NCI-H2171 treated with DMSO at 0.1 percent for 48 hours (cell line): ENCODE data around the gene DNAJC24.
A peak's percentile ranks its signal among the peaks of the same experiment; 100 is the strongest.
"Not testable (repeated sequence)": the region's sequence is repeated elsewhere in the genome, so short reads cannot be mapped to it uniquely, and the experiment has no call there.

Experiments
- DNase-seq: peaks from one replicate; lab custom pipeline; 2025; lab: John Stamatoyannopoulos, UW

Gene DNAJC24, protein sequence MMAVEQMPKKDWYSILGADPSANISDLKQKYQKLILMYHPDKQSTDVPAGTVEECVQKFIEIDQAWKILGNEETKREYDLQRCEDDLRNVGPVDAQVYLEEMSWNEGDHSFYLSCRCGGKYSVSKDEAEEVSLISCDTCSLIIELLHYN

GRCh38 chr11:31369348-31370329, at the start of gene DNAJC24, which contains the start of gene DCDC1:
Gene DNAJC24, plus strand, starts transcription at chr11:31369860. Its CDS starts 889 bp downstream, at chr11:31370749.
Gene DCDC1, minus strand, starts transcription at chr11:31369739. Its CDS starts 41,459 bp downstream, at chr11:31328280.
- DNase-seq: peak; percentile 100

GRCh38 chr11:31321494-31321893, 48.2 kb upstream of the DNAJC24 start:
- not testable (repeated sequence) for DNase-seq

DNA sequence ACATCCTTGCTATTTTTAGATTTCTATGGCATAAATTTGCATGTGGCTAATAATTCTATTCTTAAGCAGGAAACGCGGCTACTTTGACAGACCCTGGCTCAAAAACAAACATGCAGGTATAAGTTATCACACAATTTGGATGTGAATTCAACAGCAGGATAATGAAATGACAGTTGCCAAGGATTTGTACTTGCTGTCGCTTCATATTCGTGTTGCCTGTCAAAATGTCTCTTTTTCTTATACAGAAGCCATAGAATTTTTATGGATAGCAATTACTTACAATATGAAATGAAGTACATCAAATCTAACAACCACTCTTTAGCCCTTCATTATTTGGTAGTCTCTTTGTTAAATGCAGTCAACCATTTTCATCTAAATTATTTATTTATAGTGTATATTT, 46.5 kb upstream of the DNAJC24 start:
- no peak for DNase-seq

DNA sequence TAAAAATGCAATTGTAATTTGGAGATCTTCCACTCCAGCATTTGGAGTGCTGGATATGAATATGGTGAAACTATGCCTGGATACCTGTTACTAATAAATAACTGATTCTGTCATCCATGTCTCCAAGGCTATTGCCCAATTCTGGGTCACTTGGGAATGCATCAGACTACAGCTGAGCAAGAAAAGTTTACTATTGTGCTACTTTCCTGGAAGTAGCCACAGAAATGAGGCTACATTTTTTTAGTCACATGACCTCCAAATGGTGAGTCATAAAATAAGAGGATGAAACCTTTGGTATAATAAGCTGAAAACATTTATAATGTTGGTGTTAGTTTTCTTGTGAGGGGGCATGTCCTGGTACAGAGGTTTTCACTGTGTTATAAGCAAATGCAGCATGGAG, 44.5 kb upstream of the DNAJC24 start:
- DNase-seq: no peak

DNA sequence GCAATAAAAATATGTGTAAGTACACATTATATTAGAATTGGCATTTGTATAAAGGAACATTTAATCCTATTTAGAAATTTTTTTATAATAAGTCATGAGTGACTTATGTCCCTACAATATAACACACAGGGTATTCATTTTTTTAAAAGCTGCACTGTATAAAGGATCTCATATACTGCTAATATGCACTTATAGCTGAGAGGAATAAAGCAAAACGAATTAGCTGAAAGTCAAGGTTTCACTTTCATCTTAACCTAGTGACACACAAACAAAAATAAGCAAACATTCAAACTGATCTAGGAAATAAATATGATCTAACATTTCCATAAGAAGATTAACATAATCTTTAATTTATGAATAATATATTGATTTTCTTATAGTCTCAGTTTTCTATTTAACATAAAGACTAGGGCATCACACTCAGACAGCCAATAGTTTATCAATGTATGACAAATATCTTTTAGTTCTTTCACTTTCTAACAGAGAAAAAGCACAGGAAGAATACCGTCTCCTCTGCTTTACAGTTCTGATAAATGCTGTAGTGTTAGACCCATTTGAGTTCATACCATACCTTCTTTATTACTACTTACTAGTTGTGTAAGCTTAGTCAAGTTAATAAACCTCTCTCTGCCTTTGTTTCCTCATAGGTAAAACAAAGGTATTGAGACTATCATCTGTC, 43.1 kb upstream of the DNAJC24 start:
- DNase-seq: no peak

- no peak for DNase-seq
Observed at GRCh38 chr11:31327417-31327816, 42.2 kb upstream of the DNAJC24 start.

GRCh38 chr11:31328697-31329096, 41.0 kb upstream of the DNAJC24 start:
- no peak for DNase-seq

DNA sequence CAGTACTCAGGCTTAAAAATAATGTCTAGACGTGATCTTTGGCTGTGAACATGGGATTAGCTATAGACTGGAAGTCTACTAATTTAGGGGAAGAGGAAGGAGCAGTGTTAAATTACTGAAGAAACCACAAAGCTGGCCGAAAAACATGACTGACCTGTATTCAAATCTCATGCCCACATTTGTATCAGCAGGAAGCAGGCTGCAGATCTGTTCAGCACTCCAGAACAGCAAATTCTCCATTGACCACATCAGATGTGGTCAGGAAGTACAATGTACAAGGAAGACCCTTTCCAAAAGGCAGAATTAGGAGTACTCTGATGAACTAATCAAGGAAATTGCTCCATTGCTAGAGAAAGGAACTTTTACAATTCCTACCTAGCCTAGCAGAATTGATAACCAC, 31.9 kb upstream of the DNAJC24 start:
- DNase-seq: no peak

DNA sequence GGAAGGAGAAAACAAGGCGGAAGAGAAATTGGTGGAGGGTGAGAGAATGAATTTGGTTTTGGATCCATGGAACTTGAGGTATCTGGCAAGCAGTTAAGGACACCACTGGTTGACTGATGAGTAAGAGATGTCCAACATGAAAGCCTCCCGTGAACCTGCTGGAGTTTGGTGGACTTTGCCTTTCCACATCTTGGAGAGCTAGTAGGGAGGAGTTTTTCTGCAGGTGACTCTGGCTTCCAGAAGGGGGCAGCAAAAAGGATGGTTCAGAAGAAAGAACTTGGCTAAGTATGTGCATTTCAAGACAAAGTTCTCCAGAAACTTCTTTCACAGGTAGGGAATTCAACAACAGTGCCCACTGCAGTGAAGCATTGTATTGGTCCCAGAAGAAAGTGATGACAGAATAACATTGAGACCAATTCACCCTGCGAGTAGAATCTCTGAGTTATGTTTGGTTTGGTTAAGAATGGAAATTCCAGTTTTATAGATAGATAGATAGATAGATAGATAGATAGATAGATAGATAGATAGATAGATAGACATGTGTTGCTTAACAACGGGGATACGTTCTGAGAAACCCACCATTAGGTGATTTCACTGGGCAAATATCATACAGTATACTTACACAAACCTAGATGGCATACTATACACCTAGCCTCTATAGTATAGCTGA, 28.6 kb upstream of the DNAJC24 start:
- no peak for DNase-seq

- no peak for DNase-seq
Observed at GRCh38 chr11:31351168-31351567, 18.5 kb upstream of the DNAJC24 start.

DNA sequence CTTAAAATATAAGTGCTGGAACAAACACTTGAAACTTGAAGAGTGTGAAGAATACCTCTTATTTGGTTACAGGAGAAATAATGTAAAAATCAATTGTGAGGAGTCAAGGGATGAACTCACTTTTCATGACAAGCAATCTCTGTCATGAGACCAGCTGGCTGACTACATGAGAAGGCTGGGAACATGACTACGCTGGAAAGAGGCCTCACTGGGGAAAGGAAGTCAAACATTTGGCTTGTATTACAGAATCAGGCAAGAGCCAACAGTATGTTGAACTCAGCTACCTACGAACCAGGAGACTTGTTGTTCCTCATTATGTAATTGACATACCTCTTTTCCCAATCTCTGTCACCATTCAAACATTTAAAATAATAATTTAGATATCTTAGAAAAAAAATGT, 14.5 kb upstream of the DNAJC24 start:
- peak; percentile 96 for DNase-seq

DNA sequence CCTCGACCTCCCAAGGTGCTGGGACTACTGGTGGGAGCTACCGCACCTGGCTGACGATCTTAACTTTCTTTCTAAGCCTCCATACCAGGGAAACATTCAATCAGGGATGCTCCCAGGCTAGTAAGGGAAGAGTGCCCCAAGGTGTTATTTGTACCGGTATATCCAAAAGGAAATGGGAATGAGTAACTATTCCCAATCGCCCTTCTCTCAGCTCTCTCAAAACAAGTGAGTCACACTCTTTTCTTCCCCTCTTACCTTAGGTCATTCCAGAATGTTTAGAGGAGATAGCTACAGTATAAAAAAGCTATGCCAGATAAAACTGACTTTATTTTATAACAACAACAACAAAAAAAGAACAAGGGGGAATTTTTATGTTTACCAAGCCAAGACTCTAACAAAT, 13.8 kb upstream of the DNAJC24 start:
- DNase-seq: no peak

DNA sequence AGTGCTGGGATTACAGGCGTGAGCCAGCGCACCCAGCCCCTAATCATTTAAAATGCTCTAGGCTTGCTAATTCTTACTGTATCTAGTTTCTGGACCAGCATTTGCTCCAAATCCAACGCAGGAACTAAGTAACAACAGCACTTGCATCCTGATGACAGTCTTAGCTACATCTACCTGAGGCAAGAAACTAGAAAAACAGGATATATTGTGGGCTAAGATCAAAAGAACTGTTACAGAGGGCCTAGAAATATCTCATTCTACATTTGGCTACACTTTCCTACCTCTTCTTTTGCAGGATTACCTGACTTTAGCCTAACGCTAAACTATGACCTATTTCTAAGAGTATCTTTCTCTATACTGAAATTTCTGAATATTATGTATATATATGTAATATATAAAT, 7.9 kb upstream of the DNAJC24 start:
- no peak for DNase-seq

DNA sequence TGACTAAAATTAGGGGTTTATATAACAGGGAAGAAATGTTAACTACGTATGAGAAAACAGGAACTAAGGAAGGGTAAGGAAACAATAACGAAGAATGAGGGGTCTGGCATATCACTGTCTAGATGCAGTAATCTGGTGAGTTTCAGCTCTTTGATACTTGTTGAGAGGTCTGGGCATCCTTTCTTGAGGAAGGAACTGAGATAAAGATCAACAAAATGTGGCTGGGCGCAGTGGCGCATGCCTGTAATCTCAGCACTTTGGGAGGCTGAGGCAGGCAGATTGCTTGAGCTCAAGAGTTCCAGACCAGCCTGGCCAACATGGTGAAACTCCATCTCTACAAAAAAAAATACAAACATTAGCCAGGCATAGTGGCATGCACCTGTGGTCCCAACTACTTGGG, 2.9 kb upstream of the DNAJC24 start:
- no peak for DNase-seq

- no peak for DNase-seq
Observed at GRCh38 chr11:31375879-31376278, 6.2 kb downstream of the DNAJC24 start.

DNA sequence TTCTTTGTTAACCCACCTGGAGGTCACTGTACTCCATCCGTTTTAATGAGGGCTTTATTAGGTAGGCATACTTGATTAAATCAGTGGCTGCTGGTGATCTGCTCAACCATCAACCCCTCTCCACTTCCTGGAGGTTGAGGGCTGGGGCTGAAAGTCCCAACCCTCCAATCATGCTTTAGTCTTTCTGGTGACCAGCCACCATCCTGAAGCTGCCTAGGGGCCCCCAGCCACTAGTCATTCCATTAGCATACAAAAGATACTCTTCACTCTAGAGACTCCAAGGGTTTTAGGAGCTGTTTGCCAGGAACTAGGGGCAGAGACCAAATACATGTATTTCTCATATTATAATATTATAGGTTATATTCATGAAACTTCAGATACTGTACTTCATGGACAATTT, 13.5 kb downstream of the DNAJC24 start:
- no peak for DNase-seq

GRCh38 chr11:31387379-31387778, 17.7 kb downstream of the DNAJC24 start:
- no peak for DNase-seq

GRCh38 chr11:31397239-31397834, 27.7 kb downstream of the DNAJC24 start:
- DNase-seq: peak; percentile 74

- no peak for DNase-seq
Observed at GRCh38 chr11:31404614-31405013, 35.0 kb downstream of the DNAJC24 start.

- DNase-seq: no peak
Observed at GRCh38 chr11:31408201-31408600, 38.5 kb downstream of the DNAJC24 start.

GRCh38 chr11:31412946-31413345, 43.3 kb downstream of the DNAJC24 start:
- DNase-seq: no peak

DNA sequence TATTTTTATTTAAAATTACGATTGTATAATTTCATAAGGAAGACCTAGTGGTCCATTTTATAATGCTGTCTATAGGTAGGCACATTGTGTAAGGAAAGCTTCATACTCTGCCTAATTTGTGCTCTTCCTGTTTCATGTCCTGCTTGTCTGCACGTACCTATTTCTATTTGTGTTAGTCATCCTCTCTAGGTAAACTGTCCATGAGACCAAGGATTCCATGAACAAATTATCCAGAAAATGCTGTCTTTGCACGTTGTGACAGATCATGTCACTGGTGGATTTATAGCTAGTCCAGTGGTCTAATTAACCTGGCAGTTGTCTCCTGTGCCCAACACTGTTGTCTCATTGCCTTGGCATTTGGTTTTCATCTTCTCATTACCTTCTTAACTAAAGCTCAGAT, 44.7 kb downstream of the DNAJC24 start:
- DNase-seq: no peak
